Retinal pigment epithelial cell (primary cell): ENCODE measurements around the gene SARNP.

ENCODE experiments used
- DNase-seq: peaks from one replicate; pipeline ENCODE4 v3.0.0-alpha.2; 2010; ENCODE audit warnings: low read depth
- H3K4me3 ChIP-seq: 2 replicates; pipeline ENCODE4 v1.5.1; 2011; ENCODE audit warnings: mild to moderate bottlenecking, low read length, control low read depth, moderate library complexity
- TF ChIP-seq, protein P1 (sequence below): conservative IDR thresholded peaks from 2 replicates; pipeline ENCODE4 v1.5.1; 2011; ENCODE audit warnings: low read depth, low read length, control low read depth, inconsistent platforms

SARNP gene

DNA sequence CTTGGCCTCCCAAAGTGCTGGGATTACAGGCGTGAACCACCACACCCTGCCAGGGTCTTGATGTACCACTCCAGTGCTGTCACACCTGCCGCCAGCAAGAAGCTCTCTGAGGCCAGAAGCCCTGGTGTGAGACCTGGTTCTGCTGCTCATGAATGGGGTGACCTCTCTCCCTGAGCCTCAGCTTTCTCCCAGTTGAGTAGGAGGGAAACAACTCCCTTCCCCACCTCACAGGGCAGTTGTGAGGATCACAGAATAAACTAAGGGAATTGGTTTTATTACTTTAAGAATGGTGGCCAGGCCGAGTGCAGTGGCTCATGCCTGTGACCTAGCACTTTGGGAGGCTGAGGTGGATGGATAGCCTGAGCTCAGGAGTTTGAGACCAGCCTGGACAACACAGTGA is 82.9 kb downstream of the SARNP start:
- no peak for DNase-seq
- TF ChIP-seq, protein P1, sequence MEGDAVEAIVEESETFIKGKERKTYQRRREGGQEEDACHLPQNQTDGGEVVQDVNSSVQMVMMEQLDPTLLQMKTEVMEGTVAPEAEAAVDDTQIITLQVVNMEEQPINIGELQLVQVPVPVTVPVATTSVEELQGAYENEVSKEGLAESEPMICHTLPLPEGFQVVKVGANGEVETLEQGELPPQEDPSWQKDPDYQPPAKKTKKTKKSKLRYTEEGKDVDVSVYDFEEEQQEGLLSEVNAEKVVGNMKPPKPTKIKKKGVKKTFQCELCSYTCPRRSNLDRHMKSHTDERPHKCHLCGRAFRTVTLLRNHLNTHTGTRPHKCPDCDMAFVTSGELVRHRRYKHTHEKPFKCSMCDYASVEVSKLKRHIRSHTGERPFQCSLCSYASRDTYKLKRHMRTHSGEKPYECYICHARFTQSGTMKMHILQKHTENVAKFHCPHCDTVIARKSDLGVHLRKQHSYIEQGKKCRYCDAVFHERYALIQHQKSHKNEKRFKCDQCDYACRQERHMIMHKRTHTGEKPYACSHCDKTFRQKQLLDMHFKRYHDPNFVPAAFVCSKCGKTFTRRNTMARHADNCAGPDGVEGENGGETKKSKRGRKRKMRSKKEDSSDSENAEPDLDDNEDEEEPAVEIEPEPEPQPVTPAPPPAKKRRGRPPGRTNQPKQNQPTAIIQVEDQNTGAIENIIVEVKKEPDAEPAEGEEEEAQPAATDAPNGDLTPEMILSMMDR: no peak
- no peak overlapping the region for H3K4me3 ChIP-seq

DNA sequence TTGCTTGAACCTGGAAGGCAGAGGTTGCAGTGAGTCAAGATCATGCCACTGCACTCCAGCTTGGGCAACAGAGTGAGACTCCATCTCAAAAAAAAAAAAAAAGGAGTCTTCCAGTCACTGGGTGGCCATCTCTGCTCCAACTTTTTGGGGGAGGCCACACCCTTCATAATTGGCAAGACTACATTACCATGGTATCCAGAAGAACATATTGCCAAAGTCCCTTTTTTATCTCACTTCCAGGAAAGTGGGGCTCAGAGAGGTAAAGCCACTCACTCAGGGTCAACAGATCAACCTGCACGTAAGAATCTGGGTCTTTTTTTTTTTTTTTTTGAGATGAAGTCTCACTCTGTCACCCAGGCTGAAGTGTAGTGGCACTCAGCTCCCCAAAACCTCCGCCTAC is 83.7 kb downstream of the SARNP start:
- H3K4me3 ChIP-seq: no peak overlapping the region
- DNase-seq: no peak
- TF ChIP-seq, protein P1: no peak

DNA sequence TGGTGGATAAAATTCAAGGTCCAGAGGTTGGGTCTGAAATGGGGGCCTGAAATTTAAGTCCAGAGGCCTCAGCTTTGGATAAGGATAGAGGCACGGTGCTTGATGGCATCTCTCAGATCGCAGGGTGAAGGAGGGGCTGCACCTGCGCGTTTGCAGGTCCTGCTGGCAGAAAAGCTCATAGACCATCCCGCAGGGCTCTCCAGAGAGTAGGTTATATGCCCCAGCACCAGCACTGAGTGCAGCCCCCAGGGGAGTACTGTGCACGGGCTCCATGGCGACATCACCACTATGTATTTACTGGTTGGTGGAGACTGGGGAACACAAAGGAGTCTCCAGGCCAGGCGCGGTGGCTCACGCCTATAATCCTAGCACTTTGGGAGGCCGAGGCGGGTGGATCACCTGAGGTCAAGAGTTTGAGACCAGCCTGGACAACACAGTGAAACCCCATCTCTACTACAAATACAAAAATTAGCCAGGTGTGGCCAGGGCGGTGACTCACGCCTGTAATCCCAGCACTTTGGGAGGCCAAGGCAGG is 84.4 kb downstream of the SARNP start:
- H3K4me3 ChIP-seq: no peak overlapping the region
- TF ChIP-seq, protein P1: no peak
- no peak for DNase-seq

DNA sequence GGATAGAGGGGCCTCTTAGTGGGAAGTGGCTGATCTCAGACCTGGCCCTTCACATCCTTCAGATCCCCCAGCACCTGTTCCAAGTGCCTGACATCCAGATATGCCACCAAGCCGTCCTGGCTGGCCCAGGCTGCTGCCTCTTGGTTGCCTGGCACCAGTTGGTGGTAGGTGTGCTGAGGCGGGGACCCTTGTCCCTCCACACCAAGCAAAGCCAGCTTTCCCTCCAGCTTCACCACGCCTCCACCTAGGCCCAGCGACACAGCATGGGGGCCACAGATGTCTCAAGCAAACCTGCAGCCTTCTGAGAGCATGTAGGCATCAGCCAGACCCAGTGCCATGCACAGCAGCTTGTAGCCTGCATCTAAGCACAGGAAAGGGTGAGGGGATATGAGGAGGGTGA is 85.2 kb downstream of the SARNP start:
- TF ChIP-seq, protein P1: no peak

DNA sequence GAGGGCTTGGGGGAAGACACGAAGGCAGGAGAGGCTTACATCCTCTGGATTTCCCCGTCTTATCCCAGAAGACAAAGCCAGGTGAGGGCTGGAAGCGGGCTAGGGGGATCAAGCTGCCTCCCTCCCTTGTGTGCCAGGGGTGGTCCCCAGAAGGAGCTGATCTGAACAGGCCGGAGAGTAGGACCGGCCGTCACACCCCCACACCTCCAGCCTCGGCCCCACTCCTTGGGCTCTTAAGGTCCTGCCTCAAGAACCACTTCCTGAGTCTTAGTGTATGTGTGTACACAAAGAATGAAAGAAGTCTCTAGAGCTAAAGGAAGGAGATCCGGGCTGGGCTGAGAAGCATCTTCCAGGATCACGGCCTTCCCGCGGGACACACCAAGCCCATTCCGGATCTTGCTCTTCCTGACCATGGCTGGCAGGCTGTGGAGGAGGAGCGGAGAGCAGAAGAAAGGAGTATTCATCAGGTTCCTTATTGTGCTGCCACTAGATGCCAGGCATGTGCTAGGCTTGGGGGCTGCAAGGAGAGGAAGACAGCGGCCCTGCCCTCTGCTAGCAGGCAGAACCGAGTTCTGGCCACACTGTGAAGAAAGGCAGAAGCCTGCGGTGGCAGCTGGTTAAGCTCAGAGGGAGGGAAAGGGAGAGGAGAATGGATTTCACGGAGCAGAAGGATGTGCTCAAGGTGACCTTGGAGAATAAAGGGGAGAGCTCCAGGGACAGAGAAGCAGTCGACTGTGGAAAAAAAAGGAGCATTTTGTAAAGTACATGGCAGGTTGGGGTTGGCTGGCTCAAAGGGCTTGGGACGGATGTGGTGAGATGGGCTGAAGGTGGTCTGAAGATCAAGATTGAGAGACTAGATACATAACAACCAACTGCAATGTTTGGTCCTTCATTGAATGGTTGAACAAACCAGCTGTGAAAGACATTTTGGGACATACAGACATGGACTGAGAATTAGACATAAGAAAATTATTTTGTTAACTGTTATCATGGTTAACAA is 87.4 kb downstream of the SARNP start:
- no peak for DNase-seq
- peak overlapping the region; percentile 71 for H3K4me3 ChIP-seq

More for the DNA sequence above, 85.2 kb downstream of the SARNP start:
- DNase-seq: no peak
- no peak overlapping the region for H3K4me3 ChIP-seq

DNA sequence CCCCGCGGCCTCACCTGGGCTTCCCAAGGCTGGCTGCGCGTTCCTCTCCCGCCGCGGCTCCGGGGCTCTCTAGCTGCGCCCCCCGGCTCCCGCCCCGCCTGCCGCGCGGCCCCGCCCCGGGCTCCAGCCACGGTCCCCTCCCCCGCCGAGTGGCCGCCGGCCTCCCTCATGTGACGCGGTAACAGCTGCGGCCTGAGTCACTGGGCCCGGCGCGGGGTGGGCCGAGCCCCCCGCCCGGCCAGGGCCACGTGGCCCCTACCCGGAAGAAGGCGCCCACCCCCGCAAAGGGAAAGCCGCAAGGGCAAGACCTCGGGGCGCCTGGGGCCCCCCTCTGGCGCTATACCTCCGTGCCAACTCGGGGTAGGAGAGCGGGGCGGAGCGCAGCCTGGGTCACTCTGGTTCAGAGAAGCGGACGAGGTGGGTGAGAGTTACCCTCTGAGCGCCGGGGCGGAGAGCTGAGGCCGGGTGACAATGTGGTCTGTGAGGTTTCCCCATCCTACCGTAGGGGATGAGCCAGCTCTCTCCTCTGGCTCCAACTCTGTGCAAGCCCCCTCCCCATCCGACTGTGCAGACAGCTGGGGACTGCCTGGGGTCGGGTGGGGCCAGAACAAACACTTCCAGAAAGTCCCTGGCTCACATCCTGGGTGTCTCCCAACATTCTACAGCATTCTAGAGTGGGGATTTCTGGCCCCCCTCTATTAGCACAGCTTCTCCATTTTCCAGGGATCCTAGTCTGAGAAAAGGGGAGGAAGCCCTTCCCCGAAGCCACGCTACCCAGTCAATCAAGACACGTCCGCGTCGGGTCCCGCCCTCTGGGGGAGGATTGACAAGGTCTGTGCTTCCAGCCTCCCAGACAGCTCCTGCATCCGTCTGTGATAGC is 88.3 kb downstream of the SARNP start, which contains the start of gene CD63:
CD63 (minus strand) TSS at position 71 of the 880 bp plus-strand sequence. CDS start 668 bp downstream, outside the sequence.
- DNase-seq: no peak
- TF ChIP-seq, protein P1: no peak
- peak within 1 kb of the TSS; percentile 92 for H3K4me3 ChIP-seq

More for the DNA sequence above, 87.4 kb downstream of the SARNP start:
- TF ChIP-seq, protein P1: peak; percentile 22
